Activated T-cell treated with anti-CD3 and anti-CD28 coated beads, Interleukin-2, amount 50 U/mL, for 72 hours (primary cell): ENCODE data around the gene NUP214. TPM values are rescaled to one million over a fixed set of nuclear protein-coding genes. Genes with fewer than 3 reads are reported as not detected.
"Not testable (repeated sequence)": the region's sequence is repeated elsewhere in the genome, so short reads cannot be mapped to it uniquely, and the experiment has no call there.

ENCODE experiments used
- ATAC-seq, 2 donors: fragments of 150-1000 bp; cut with Tn5 transposase; replicated peaks in 1 of 2; 2 replicates each; pipeline ENCODE4 v1.10.0; 2021; ENCODE audit warnings: moderate library complexity in 2 of 2, mild to moderate bottlenecking in 1 of 2
- DNase-seq, 2 donors: peaks; one replicate each; pipeline ENCODE4 v3.0.0; 2021 to 2022; ENCODE audit warnings: mixed read lengths in 1 of 2
- H3K27ac Mint-ChIP-seq: one replicate; pipeline ENCODE4 v1.8.0; 2022; ENCODE audit warnings: mild to moderate bottlenecking, moderate library complexity, mixed read lengths
- H3K27me3 Mint-ChIP-seq: one replicate; pipeline ENCODE4 v1.8.0; 2022; ENCODE audit warnings: low read depth, mixed read lengths
- H3K36me3 Mint-ChIP-seq, 2 donors: one replicate each; pipeline ENCODE4 v1.8.0; 2022; ENCODE audit warnings: mixed read lengths in 2 of 2, mild to moderate bottlenecking in 1 of 2; ENCODE audit not compliant: insufficient read depth in 2 of 2
- H3K4me1 Mint-ChIP-seq: one replicate; pipeline ENCODE4 v1.8.0; 2022; ENCODE audit warnings: low read depth, mixed read lengths
- H3K4me3 Mint-ChIP-seq, 2 donors: one replicate each; pipeline ENCODE4 v1.8.0; 2022; ENCODE audit warnings: mild to moderate bottlenecking in 2 of 2, mixed read lengths in 2 of 2, moderate library complexity in 2 of 2
- H3K9me3 Mint-ChIP-seq, 2 donors: one replicate each; pipeline ENCODE4 v1.8.0; 2022; ENCODE audit warnings: mixed read lengths in 2 of 2
- total RNA-seq, 2 donors: library from RNA; stranded (reverse); gene quantifications; one replicate each; pipeline ENCODE4 v1.2.3, GENCODE V29; 2022

Gene NUP214
- total RNA-seq, 2 donors from 2014 or later: 67.6 to 78.5 TPM

- Mint-ChIP-seq H3K36me3 (peaks cover 6 to 19% of the 10 kb centered on the region in 2 donors), H3K4me1 (peaks cover 81% of the 10 kb centered on the region), H3K27me3 (no peaks in the 10 kb centered on the region), H3K27ac (peak overlapping the region; percentile 92), H3K4me3 (peak overlapping the region; percentile 87 to 93), H3K9me3 (no peaks in the 10 kb centered on the region)
- ATAC-seq (no peak), DNase-seq (no peak)
Measured at GRCh38 chr9:131263701-131264100, 138.3 kb downstream of the NUP214 start.

DNA sequence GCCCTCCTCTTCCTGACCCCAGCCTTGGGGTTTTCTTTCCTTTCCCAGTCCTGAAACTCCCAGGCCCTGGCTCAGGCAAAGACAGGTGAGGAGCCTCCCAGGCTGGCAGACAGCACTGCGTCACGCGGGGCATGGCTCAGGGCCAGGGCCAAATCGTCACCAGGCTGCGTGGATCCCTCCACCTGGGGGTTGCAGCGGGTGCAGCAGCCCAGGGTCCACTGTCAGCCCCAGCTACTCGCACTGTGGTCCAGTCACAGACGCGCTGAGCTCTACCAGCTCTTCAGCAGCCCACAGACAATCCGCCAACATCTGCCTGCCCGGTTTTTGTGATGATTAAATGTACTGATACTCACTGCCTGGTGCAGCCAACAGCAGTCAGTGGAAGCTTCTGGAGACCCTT, 138.8 kb downstream of the NUP214 start:
- peaks cover 84% of the 10 kb centered on the region for H3K4me1 Mint-ChIP-seq
- peak overlapping the region; percentile 87 to 93 for H3K4me3 Mint-ChIP-seq
- DNase-seq (peak; percentile 45 to 50), ATAC-seq (peak; percentile 6 to 18)
- peak overlapping the region; percentile 92 for H3K27ac Mint-ChIP-seq
- no peaks in the 10 kb centered on the region for H3K27me3 Mint-ChIP-seq
- H3K36me3 Mint-ChIP-seq: peaks cover 6 to 19% of the 10 kb centered on the region in 2 donors
- no peaks in the 10 kb centered on the region for H3K9me3 Mint-ChIP-seq

DNA sequence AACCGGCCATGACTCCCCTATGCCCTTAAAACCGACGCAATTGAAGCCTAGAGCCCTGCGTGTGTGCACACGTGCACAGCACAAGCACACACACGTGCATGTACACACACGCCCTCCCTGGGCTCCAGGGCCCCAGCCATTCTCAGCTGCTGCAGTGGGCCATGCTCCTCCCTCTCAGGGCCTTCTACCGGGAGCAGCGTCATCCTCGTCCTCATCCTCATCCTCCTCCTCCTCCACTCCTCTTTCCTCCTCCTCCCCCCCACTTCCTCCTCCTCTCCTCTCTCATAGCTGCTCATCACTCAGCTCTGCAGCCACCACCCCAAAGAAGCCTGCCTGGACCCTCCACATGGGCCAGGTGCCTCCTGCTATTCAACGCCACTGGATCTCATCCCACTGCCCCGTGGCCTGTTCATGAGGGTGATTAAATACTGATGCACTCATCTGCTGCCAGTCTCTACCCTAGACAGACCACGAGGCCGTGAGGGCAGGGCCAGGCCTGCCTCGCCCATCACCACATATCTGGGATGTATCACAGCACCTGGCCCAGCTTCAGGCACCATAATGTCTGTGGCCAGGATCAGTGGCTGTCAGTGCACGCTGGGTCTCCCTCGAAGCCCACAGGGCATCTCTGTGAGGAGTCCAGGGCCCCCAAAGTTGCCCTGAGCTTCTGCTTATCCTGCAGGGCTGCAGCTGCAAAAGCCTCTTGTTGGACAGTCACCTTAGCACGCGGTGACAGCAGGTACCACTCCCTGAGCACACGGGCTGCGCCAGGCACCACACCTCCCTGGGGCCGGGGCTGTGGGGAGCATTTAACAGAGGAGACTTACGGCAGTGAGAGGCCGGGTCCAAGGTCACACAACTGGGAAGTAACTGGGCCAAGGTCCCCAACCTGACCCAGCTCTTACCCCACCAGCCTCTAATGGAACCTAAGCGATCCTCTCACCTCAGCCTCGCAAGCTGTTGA, 141.2 kb downstream of the NUP214 start:
- Mint-ChIP-seq H3K4me3 (peak overlapping the region; percentile 83 to 93), H3K27me3 (no peaks in the 10 kb centered on the region), H3K27ac (peak overlapping the region; percentile 92), H3K36me3 (peaks cover 6 to 15% of the 10 kb centered on the region in 2 donors), H3K4me1 (peaks cover 97% of the 10 kb centered on the region), H3K9me3 (no peaks in the 10 kb centered on the region)
- peak; percentile 5 to 27 for ATAC-seq
- DNase-seq: peak; percentile 41 to 47

- Mint-ChIP-seq H3K4me1 (peaks cover 76% of the 10 kb centered on the region), H3K36me3 (peaks cover 14 to 15% of the 10 kb centered on the region in 2 donors), H3K27me3 (no peaks in the 10 kb centered on the region), H3K4me3 (peak overlapping the region; percentile 93 to 100), H3K27ac (peak overlapping the region; percentile 100), H3K9me3 (no peaks in the 10 kb centered on the region)
- peak; percentile 61 to 62 for DNase-seq
- peak; percentile 16 to 34 for ATAC-seq
Measured at GRCh38 chr9:131270171-131271015, 145.0 kb downstream of the NUP214 start.

DNA sequence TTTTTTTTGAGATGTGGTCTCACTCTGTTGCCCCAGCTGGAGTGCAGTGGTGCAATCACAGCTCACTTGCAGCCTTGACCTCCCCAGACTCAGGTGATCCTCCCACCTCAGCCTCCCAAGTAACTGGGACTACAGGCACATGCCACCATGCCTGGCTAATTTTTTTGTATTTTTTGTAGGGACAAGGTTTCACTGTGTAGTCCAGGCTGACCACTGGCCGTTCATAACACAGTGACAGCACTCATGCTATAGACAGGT, 145.6 kb downstream of the NUP214 start:
- peak overlapping the region; percentile 100 for H3K27ac Mint-ChIP-seq
- not testable (repeated sequence) for H3K27me3 Mint-ChIP-seq, H3K9me3 Mint-ChIP-seq, ATAC-seq, DNase-seq
- H3K36me3 Mint-ChIP-seq: peaks cover 17 to 21% of the 10 kb centered on the region in 2 donors
- peak overlapping the region; percentile 93 to 100 for H3K4me3 Mint-ChIP-seq
- H3K4me1 Mint-ChIP-seq: peaks cover 70% of the 10 kb centered on the region

GRCh38 chr9:131271506-131271931, 146.1 kb downstream of the NUP214 start:
- Mint-ChIP-seq H3K9me3 (no peaks in the 10 kb centered on the region), H3K4me1 (peaks cover 64% of the 10 kb centered on the region), H3K4me3 (peak overlapping the region; percentile 93 to 100), H3K27me3 (no peaks in the 10 kb centered on the region), H3K36me3 (peaks cover 17 to 25% of the 10 kb centered on the region in 2 donors), H3K27ac (peak overlapping the region; percentile 100)
- ATAC-seq (no peak), DNase-seq (no peak)

DNA sequence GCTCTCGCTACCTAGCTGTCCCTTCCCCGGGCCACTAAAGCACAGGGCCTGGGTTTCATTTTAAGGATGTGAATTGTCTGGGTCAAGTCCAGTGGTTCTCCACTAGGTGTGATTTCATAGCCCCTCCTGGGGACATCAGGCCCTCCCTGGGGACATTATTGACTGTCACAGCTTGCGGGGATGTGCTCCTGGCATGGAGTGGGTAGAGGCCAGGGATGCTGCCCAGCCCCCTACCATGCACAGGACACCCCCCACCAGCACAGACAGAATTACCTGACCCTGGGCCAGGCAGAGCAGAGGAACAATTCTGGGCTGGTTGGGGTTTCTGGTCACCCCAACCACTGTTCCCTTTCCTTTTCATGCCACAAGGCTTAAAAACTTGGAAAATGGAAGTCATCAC, 146.8 kb downstream of the NUP214 start:
- H3K27me3 Mint-ChIP-seq: no peaks in the 10 kb centered on the region
- H3K36me3 Mint-ChIP-seq: peaks cover 17 to 25% of the 10 kb centered on the region in 2 donors
- DNase-seq: no peak
- peaks cover 57% of the 10 kb centered on the region for H3K4me1 Mint-ChIP-seq
- ATAC-seq: no peak
- peak overlapping the region; percentile 100 for H3K27ac Mint-ChIP-seq
- H3K4me3 Mint-ChIP-seq: peak overlapping the region; percentile 93 to 100
- H3K9me3 Mint-ChIP-seq: no peaks in the 10 kb centered on the region

- H3K27ac Mint-ChIP-seq: peak overlapping the region; percentile 100
- peaks cover 17 to 27% of the 10 kb centered on the region in 2 donors for H3K36me3 Mint-ChIP-seq
- H3K9me3 Mint-ChIP-seq: no peaks in the 10 kb centered on the region
- DNase-seq (peak; percentile 36 to 52), ATAC-seq (no peak)
- H3K4me1 Mint-ChIP-seq: peaks cover 50% of the 10 kb centered on the region
- H3K4me3 Mint-ChIP-seq: peak overlapping the region; percentile 93 to 100
- no peaks in the 10 kb centered on the region for H3K27me3 Mint-ChIP-seq
Measured at GRCh38 chr9:131273146-131273855, 147.9 kb downstream of the NUP214 start.

- Mint-ChIP-seq H3K9me3 (no peaks in the 10 kb centered on the region), H3K27ac (peak overlapping the region; percentile 100), H3K36me3 (peaks cover 17 to 27% of the 10 kb centered on the region in 2 donors), H3K27me3 (no peaks in the 10 kb centered on the region), H3K4me3 (peak overlapping the region; percentile 93 to 100), H3K4me1 (peaks cover 52% of the 10 kb centered on the region)
- DNase-seq (peak in 1 of 2 donors; percentile 40), ATAC-seq (no peak)
Measured at GRCh38 chr9:131273856-131274673, 148.7 kb downstream of the NUP214 start.

- Mint-ChIP-seq H3K4me1 (peaks cover 46% of the 10 kb centered on the region), H3K27me3 (no peaks in the 10 kb centered on the region), H3K27ac (peak overlapping the region; percentile 100), H3K9me3 (no peaks in the 10 kb centered on the region), H3K4me3 (peak overlapping the region; percentile 93 to 100), H3K36me3 (peaks cover 17 to 27% of the 10 kb centered on the region in 2 donors)
- ATAC-seq: peak; percentile 27 to 29
- peak; percentile 43 to 53 for DNase-seq
Measured at GRCh38 chr9:131274674-131275331, 149.4 kb downstream of the NUP214 start.

- Mint-ChIP-seq H3K36me3 (peaks cover 15 to 27% of the 10 kb centered on the region in 2 donors), H3K27me3 (no peaks in the 10 kb centered on the region), H3K4me1 (peaks cover 39% of the 10 kb centered on the region), H3K27ac (peak overlapping the region; percentile 100), H3K9me3 (no peaks in the 10 kb centered on the region), H3K4me3 (peak overlapping the region; percentile 93 to 100)
- peak; percentile 56 to 60 for DNase-seq
- peak; percentile 30 to 35 for ATAC-seq
Measured at GRCh38 chr9:131275332-131276093, 150.1 kb downstream of the NUP214 start.
